Stimulated activated CD4-positive, alpha-beta T cell treated with anti-CD3 and anti-CD28 coated beads, Interleukin-1b, Interleukin-23, amount 100 ng/mL, for 4 hours (primary cell): ENCODE results near the gene PYY.
A peak's percentile ranks its signal among the peaks of the same experiment; 100 is the strongest.
"Not testable (repeated sequence)": the region's sequence is repeated elsewhere in the genome, so short reads cannot be mapped to it uniquely, and the experiment has no call there.

Source experiments
- DNase-seq, 2 donors: peaks; one replicate each; pipeline ENCODE4 v3.0.0-alpha.2; 2020; ENCODE audit warnings: low read depth in 2 of 2

Gene PYY

GRCh38 chr17:43953746-43954145 is at the start of gene PYY:
PYY (minus strand) TSS chr17:43953940; CDS start chr17:43953483, 457 bp downstream.
- DNase-seq: no peak

GRCh38 chr17:44002141-44002848 is 48.6 kb upstream of the PYY start:
- DNase-seq: no peak

GRCh38 chr17:44001461-44001920 is 47.8 kb upstream of the PYY start:
- no peak for DNase-seq

GRCh38 chr17:44000871-44001460 is 47.2 kb upstream of the PYY start:
- DNase-seq: no peak

GRCh38 chr17:44000141-44000860 is 46.6 kb upstream of the PYY start:
- DNase-seq: no peak

- no peak for DNase-seq
These were observed 45.3 kb upstream of the PYY start for GRCh38 chr17:43999024-43999423.

- DNase-seq: no peak
These were observed 44.8 kb upstream of the PYY start for GRCh38 chr17:43998552-43998951.

- DNase-seq: not testable (repeated sequence)
These were observed 43.4 kb upstream of the PYY start for GRCh38 chr17:43997180-43997579.

- no peak for DNase-seq
These were observed 41.4 kb upstream of the PYY start for GRCh38 chr17:43995150-43995471.

GRCh38 chr17:43994272-43995149 is 40.8 kb upstream of the PYY start:
- DNase-seq: peak; percentile 49 to 63

- DNase-seq: no peak
These were observed 38.9 kb upstream of the PYY start for GRCh38 chr17:43992641-43993040.

GRCh38 chr17:43988301-43988700 is 34.6 kb upstream of the PYY start:
- no peak for DNase-seq

- DNase-seq: no peak
These were observed 33.6 kb upstream of the PYY start for GRCh38 chr17:43987131-43988021.

GRCh38 chr17:43986225-43986981 is 32.7 kb upstream of the PYY start:
- DNase-seq: no peak

GRCh38 chr17:43984521-43984920 is 30.8 kb upstream of the PYY start:
- DNase-seq: no peak

- DNase-seq: no peak
These were observed 30.0 kb upstream of the PYY start for GRCh38 chr17:43983515-43984411.

- no peak for DNase-seq
These were observed 29.4 kb upstream of the PYY start for GRCh38 chr17:43983196-43983514.

GRCh38 chr17:43982171-43982570 is 28.4 kb upstream of the PYY start:
- DNase-seq: no peak

- DNase-seq: no peak
These were observed 25.9 kb upstream of the PYY start for GRCh38 chr17:43979671-43980070.
